ENCODE results near the gene GCH1. TPM values are rescaled to one million over a fixed set of nuclear protein-coding genes. Genes with fewer than 3 reads are reported as not detected.
"Not testable (repeated sequence)": the region's sequence is repeated elsewhere in the genome, so short reads cannot be mapped to it uniquely, and the experiment has no call there.

The GCH1 gene
- total RNA-seq, 4 donors from 2014 or later, result 2.2 to 5.0 (median 3.7) TPM

DNA sequence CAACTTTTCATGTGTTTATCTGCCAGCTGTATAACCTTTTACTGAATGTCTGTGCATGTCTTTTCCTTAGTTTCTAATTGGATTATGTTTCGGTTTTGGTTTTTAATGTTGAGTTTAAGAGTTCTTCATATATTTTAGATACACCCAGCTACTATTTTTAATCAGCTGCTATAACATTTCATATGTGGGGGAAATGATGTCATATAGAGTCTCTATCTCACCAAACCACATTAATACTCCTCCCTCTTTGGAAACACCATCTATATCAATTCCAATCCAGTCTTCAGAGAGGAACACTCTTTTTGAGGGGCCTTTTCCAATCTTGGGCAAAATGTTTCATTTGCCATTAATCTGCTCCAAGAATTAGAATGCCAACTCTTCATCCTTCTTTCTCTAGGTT, 28.5 kb upstream of the GCH1 start:
- Histone ChIP-seq H3K9me3 (no peaks in the 10 kb centered on the region), H3K36me3 (no peaks in the 10 kb centered on the region), H3K4me3 (no peak overlapping the region), H3K27me3 (peaks cover 4% of the 10 kb centered on the region), H3K27ac (no peak overlapping the region), H3K4me1 (no peaks in the 10 kb centered on the region)
- TF ChIP-seq, protein P1, sequence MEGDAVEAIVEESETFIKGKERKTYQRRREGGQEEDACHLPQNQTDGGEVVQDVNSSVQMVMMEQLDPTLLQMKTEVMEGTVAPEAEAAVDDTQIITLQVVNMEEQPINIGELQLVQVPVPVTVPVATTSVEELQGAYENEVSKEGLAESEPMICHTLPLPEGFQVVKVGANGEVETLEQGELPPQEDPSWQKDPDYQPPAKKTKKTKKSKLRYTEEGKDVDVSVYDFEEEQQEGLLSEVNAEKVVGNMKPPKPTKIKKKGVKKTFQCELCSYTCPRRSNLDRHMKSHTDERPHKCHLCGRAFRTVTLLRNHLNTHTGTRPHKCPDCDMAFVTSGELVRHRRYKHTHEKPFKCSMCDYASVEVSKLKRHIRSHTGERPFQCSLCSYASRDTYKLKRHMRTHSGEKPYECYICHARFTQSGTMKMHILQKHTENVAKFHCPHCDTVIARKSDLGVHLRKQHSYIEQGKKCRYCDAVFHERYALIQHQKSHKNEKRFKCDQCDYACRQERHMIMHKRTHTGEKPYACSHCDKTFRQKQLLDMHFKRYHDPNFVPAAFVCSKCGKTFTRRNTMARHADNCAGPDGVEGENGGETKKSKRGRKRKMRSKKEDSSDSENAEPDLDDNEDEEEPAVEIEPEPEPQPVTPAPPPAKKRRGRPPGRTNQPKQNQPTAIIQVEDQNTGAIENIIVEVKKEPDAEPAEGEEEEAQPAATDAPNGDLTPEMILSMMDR (IDR thresholded peaks at IDR 0.05), result no peak
- no peak for TF ChIP-seq POLR2A (IDR thresholded peaks at IDR 0.05)
- 80 to 100% methylated on average over 1 of the region's 1 CpG for WGBS, 2 donors (ENCODE audit: low coverage in 1 of 2)
- no peak for ATAC-seq

DNA sequence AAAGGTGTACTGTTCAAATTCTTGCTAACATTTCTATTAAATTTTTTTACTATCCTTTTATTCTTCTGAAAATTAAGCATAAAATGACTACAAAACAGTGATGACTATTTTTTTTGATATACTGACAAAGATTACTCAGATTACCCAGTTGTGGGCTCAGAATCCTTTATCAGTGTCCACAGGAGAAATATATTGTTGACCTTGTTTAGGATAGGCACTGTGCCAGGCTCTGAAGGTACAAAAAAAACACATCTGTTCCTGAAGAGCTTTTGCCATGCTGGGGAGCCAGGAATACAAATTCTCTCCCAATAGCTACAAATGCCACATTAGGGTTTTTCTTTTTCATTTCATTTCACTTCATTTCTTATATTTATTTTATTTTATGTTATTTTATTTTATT, 26.9 kb upstream of the GCH1 start:
- H3K9me3 ChIP-seq, result no peaks in the 10 kb centered on the region
- H3K27ac ChIP-seq, result no peak overlapping the region
- TF ChIP-seq, protein P1 (IDR thresholded peaks at IDR 0.05), result no peak
- TF ChIP-seq POLR2A (IDR thresholded peaks at IDR 0.05) (no peak), EP300 (IDR thresholded peaks at IDR 0.05) (no peak), POLR2AphosphoS5 (IDR thresholded peaks at IDR 0.05) (no peak)
- H3K4me1 ChIP-seq, result no peaks in the 10 kb centered on the region
- no peaks in the 10 kb centered on the region for H3K36me3 ChIP-seq
- no peak for ATAC-seq
- H3K27me3 ChIP-seq, result peaks cover 15% of the 10 kb centered on the region
- H3K4me3 ChIP-seq, result no peak overlapping the region

DNA sequence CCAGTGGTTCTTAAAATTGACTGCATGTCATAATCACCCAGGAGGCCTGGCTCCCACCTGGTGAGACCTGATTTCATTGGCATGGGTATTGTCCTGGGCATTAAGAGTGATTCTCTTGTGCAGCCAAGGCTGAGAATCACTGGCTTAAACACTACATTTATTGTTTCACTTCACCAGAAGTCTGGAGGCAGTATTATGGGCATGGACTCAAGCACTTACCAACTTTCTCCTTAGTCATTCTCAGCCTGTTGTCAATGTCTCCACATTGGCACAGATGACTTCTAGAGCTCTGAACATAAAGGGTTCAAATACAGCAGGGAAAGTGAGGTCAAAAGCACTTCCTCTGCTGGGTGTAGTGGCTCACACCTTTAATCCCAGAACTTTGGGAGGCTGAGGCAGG, 25.6 kb upstream of the GCH1 start:
- no peak for ATAC-seq
- TF ChIP-seq POLR2AphosphoS5 (IDR thresholded peaks at IDR 0.05), result no peak
- TF ChIP-seq POLR2A (IDR thresholded peaks at IDR 0.05), result no peak
- no peak for TF ChIP-seq EP300 (IDR thresholded peaks at IDR 0.05)
- TF ChIP-seq, protein P1 (IDR thresholded peaks at IDR 0.05), result no peak
- no peak overlapping the region for H3K27ac ChIP-seq
- H3K4me3 ChIP-seq, result no peak overlapping the region
- H3K36me3 ChIP-seq, result no peaks in the 10 kb centered on the region
- no peaks in the 10 kb centered on the region for H3K9me3 ChIP-seq
- no peaks in the 10 kb centered on the region for H3K4me1 ChIP-seq
- H3K27me3 ChIP-seq, result peaks cover 15% of the 10 kb centered on the region

DNA sequence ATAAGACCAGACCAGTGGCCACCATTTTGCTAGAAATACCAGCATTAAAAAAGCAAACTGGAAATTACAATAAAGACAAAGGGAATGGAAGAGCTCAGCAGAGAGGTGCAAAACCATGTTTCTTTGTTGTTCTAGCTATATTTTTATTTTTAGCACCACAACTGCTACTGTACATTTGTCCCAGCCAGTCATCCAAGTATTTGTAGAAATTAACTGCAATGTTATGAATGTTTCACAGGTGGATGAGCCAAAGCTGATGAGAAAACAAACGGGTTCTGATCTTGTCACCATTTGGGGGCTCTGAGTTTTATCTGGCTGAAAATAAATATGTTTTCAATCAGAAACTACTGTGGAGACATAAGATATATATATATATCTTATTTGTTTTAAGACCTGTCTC, 24.9 kb upstream of the GCH1 start:
- no peak for ATAC-seq
- H3K27me3 ChIP-seq, result peaks cover 15% of the 10 kb centered on the region
- no peaks in the 10 kb centered on the region for H3K36me3 ChIP-seq
- TF ChIP-seq POLR2AphosphoS5 (IDR thresholded peaks at IDR 0.05), result no peak
- TF ChIP-seq EP300 (IDR thresholded peaks at IDR 0.05), result no peak
- TF ChIP-seq POLR2A (IDR thresholded peaks at IDR 0.05), result no peak
- TF ChIP-seq, protein P1 (IDR thresholded peaks at IDR 0.05), result no peak
- no peaks in the 10 kb centered on the region for H3K4me1 ChIP-seq
- WGBS, 2 donors (ENCODE audit: low coverage in 1 of 2), result 71 to 81% methylated on average over 1 of the region's 1 CpG
- no peaks in the 10 kb centered on the region for H3K9me3 ChIP-seq
- no peak overlapping the region for H3K4me3 ChIP-seq
- no peak overlapping the region for H3K27ac ChIP-seq

DNA sequence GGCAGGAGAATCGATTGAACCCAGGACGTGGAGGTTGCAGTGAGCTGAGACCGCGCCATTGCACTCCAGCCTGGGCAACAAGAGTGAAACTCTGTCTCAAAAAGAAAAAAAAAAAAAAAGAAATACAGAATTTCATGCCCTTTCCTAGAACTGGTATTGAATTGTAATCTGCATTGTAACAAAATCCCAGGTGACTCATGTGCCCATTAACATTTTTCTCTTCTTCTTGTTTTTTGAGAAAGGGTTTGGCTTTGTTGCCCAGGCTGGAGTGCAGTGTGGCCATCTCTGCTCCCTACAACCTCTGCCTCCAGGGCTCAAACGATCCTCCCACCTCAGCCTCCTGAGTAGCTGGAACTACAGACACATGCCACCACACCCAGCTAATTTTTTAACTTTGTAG, 23.9 kb upstream of the GCH1 start:
- H3K9me3 ChIP-seq, H3K4me3 ChIP-seq, H3K27ac ChIP-seq, H3K36me3 ChIP-seq, H3K4me1 ChIP-seq, ATAC-seq: not testable (repeated sequence)
- peaks cover 15% of the 10 kb centered on the region for H3K27me3 ChIP-seq
- WGBS, 2 donors (ENCODE audit: low coverage in 1 of 2), result 81 to 85% methylated on average over 2 to 5 of the region's 5 CpGs

DNA sequence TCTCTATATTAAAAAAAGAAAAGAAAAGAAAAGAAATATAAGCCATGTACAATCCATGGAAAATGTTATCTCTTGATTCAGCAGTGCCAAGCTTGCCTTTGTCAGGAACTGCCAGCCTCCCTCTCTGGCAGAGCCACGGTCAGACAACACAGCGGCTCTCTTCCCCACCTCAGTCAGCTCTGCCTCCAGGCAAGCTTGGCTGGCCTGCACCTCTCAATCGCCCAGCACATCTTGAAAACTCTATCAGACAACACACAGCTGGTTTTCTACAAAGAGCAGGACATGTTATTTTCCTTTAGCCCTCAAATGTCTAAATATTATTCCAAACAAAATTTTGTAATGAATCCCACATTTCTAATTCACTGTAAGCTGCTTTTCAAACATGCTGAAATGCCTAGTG, 20.0 kb upstream of the GCH1 start:
- Histone ChIP-seq H3K4me1 (no peaks in the 10 kb centered on the region), H3K9me3 (no peaks in the 10 kb centered on the region), H3K27me3 (peaks cover 15% of the 10 kb centered on the region), H3K36me3 (no peaks in the 10 kb centered on the region), H3K4me3 (no peak overlapping the region), H3K27ac (no peak overlapping the region)
- no peak for TF ChIP-seq POLR2A (IDR thresholded peaks at IDR 0.05)
- TF ChIP-seq EP300 (IDR thresholded peaks at IDR 0.05), result no peak
- TF ChIP-seq POLR2AphosphoS5 (IDR thresholded peaks at IDR 0.05), result no peak
- TF ChIP-seq, protein P1 (IDR thresholded peaks at IDR 0.05), result no peak
- WGBS, 2 donors (ENCODE audit: low coverage in 1 of 2), result 36 to 48% methylated on average over 2 to 3 of the region's 3 CpGs
- no peak for ATAC-seq

Data from gastroesophageal sphincter (tissue), 4 donors.